Measurements from ENCODE around the gene MMP25. TPM values are rescaled to one million over a fixed set of nuclear protein-coding genes. Genes with fewer than 3 reads are reported as not detected.
A peak's percentile ranks its signal among the peaks of the same experiment; 100 is the strongest.

Gene MMP25
- total RNA-seq, 4 donors from 2014 or later, result 0.49 to 1.6 (median 0.70) TPM

GRCh38 chr16:3098459-3099394 lies 52.4 kb downstream of the MMP25 start, which contains the start of gene ZSCAN10:
Gene ZSCAN10, minus strand, starts transcription at chr16:3099294. Its CDS starts 6,357 bp downstream, at chr16:3092937.
- H3K9me3 ChIP-seq, result no peaks in the 10 kb centered on the region
- TF ChIP-seq CTCF (IDR thresholded peaks at IDR 0.05) (no peak), POLR2A (IDR thresholded peaks at IDR 0.05) (no peak)
- no peak within 1 kb of the TSS for H3K4me3 ChIP-seq (replicated peaks in 1 of 3)
- WGBS, 2 donors, result 57 to 63% methylated on average over 14 to 19 of the region's 21 CpGs
- H3K36me3 ChIP-seq, result no peaks in the 10 kb centered on the region
- no peak within 1 kb of the TSS for H3K27ac ChIP-seq
- intact Hi-C loops (cut with DNase I), result no loop called here
- H3K27me3 ChIP-seq, result no peaks in the 10 kb centered on the region
- H3K4me1 ChIP-seq, result peaks cover 5 to 14% of the 10 kb centered on the region in 2 donors
- DNase-seq, result no peak

GRCh38 chr16:3099395-3099731 lies 53.0 kb downstream of the MMP25 start:
- DNase-seq, result no peak
- H3K9me3 ChIP-seq, result no peaks in the 10 kb centered on the region
- no peak overlapping the region for H3K4me3 ChIP-seq (replicated peaks in 1 of 3)
- TF ChIP-seq POLR2A (IDR thresholded peaks at IDR 0.05) (no peak), CTCF (IDR thresholded peaks at IDR 0.05) (no peak)
- intact Hi-C loops (cut with DNase I), result no loop called here
- no peaks in the 10 kb centered on the region for H3K36me3 ChIP-seq
- 78 to 85% methylated on average over 5 of the region's 5 CpGs for whole genome bisulfite sequencing, 2 donors
- no peaks in the 10 kb centered on the region for H3K27me3 ChIP-seq
- H3K4me1 ChIP-seq, result peaks cover 5 to 14% of the 10 kb centered on the region in 2 donors
- H3K27ac ChIP-seq, result no peak overlapping the region

- peak; percentile 83 to 87 for DNase-seq
- Histone ChIP-seq H3K36me3 (no peaks in the 10 kb centered on the region), H3K9me3 (no peaks in the 10 kb centered on the region), H3K27me3 (no peaks in the 10 kb centered on the region), H3K27ac (no peak overlapping the region), H3K4me3 (replicated peaks in 1 of 3) (no peak overlapping the region), H3K4me1 (peaks cover 5 to 14% of the 10 kb centered on the region in 2 donors)
- TF ChIP-seq POLR2A (IDR thresholded peaks at IDR 0.05) (no peak), CTCF (IDR thresholded peaks at IDR 0.05) (no peak)
- intact Hi-C loops (cut with DNase I), result no loop called here
- WGBS, 2 donors, result 5 to 6% methylated on average over 38 to 39 of the region's 39 CpGs
Measured at GRCh38 chr16:3099732-3100499, 53.6 kb downstream of the MMP25 start.

GRCh38 chr16:3101018-3101840 lies 54.9 kb downstream of the MMP25 start:
- DNase-seq, result no peak
- no peak overlapping the region for H3K4me3 ChIP-seq (replicated peaks in 1 of 3)
- H3K36me3 ChIP-seq, result no peaks in the 10 kb centered on the region
- H3K9me3 ChIP-seq, result no peaks in the 10 kb centered on the region
- no peak for TF ChIP-seq POLR2A (IDR thresholded peaks at IDR 0.05)
- peak in 3 of 6 experiments; percentile 31 to 40 (median 32) for TF ChIP-seq CTCF (IDR thresholded peaks at IDR 0.05)
- peaks cover 8 to 20% of the 10 kb centered on the region in 2 donors for H3K4me1 ChIP-seq
- intact Hi-C loops (cut with DNase I), result no loop called here
- no peaks in the 10 kb centered on the region for H3K27me3 ChIP-seq
- WGBS, 2 donors, result 52 to 62% methylated on average over 29 of the region's 29 CpGs
- H3K27ac ChIP-seq, result no peak overlapping the region
